HG02763 (cell line): ENCODE measurements around the gene ATF7IP2.
A peak's percentile ranks its signal among the peaks of the same experiment; 100 is the strongest.
"Not testable (repeated sequence)": the region's sequence is repeated elsewhere in the genome, so short reads cannot be mapped to it uniquely, and the experiment has no call there.

ENCODE experiments used
- ATAC-seq: cut with Tn5 transposase; IDR thresholded peaks from one replicate; pipeline ENCODE4 v1.9.1; 2021; ENCODE audit warnings: mild to moderate bottlenecking, moderate library complexity; ENCODE audit not compliant: unreplicated experiment

ATF7IP2 gene

GRCh38 chr16:10385725-10386516, at the start of gene ATF7IP2:
Gene ATF7IP2, plus strand, starts transcription at chr16:10386061. Its CDS starts 44,560 bp downstream, at chr16:10430621.
- peak; percentile 88 for ATAC-seq

GRCh38 chr16:10338426-10338825, 47.4 kb upstream of the ATF7IP2 start:
- no peak for ATAC-seq

GRCh38 chr16:10339777-10340732, 45.8 kb upstream of the ATF7IP2 start:
- ATAC-seq: no peak

- no peak for ATAC-seq
Measured at GRCh38 chr16:10343124-10343760, 42.6 kb upstream of the ATF7IP2 start.

GRCh38 chr16:10344699-10345098, 41.2 kb upstream of the ATF7IP2 start:
- not testable (repeated sequence) for ATAC-seq

GRCh38 chr16:10345629-10346028, 40.2 kb upstream of the ATF7IP2 start:
- no peak for ATAC-seq

- ATAC-seq: no peak
Measured at GRCh38 chr16:10349851-10350250, 36.0 kb upstream of the ATF7IP2 start.

GRCh38 chr16:10352262-10352661, 33.6 kb upstream of the ATF7IP2 start:
- no peak for ATAC-seq

GRCh38 chr16:10355589-10355988, 30.3 kb upstream of the ATF7IP2 start:
- no peak for ATAC-seq

- no peak for ATAC-seq
Measured at GRCh38 chr16:10356870-10357842, 28.7 kb upstream of the ATF7IP2 start.

GRCh38 chr16:10361747-10362076, 24.1 kb upstream of the ATF7IP2 start:
- not testable (repeated sequence) for ATAC-seq

GRCh38 chr16:10362077-10362863, 23.6 kb upstream of the ATF7IP2 start:
- ATAC-seq: no peak

- ATAC-seq: not testable (repeated sequence)
Measured at GRCh38 chr16:10362864-10363197, 23.0 kb upstream of the ATF7IP2 start.

GRCh38 chr16:10366619-10367018, 19.2 kb upstream of the ATF7IP2 start:
- ATAC-seq: not testable (repeated sequence)

- ATAC-seq: no peak
Measured at GRCh38 chr16:10367616-10368188, 18.2 kb upstream of the ATF7IP2 start.

GRCh38 chr16:10368969-10369551, 16.8 kb upstream of the ATF7IP2 start:
- ATAC-seq: no peak

- no peak for ATAC-seq
Measured at GRCh38 chr16:10370096-10370726, 15.7 kb upstream of the ATF7IP2 start.

- ATAC-seq: no peak
Measured at GRCh38 chr16:10371592-10371991, 14.3 kb upstream of the ATF7IP2 start.
